OCI-LY7 (cell line): ENCODE data around the gene RAI2. TPM values are rescaled to one million over a fixed set of nuclear protein-coding genes. Genes with fewer than 3 reads are reported as not detected.

Experiments
- BruUV-seq: library from RNA; stranded (reverse); fragments of 400-500 nt; replicated peaks from 2 replicates; lab custom pipeline; 2021; lab: Mats Ljungman, UMichigan
- CTCF ChIA-PET: fragments of 300-600 bp; sonication (Branson Sonifier 250); formaldehyde crosslinking; loops from one replicate; lab custom pipeline; 2022; ENCODE audit warnings: antibody characterized with exemption; ENCODE audit not compliant: unreplicated experiment; lab: Charles Lee
- POLR2A ChIA-PET: fragments of 300-600 bp; sonication (Branson Sonifier 250); formaldehyde crosslinking; loops from one replicate; lab custom pipeline; 2022; ENCODE audit warnings: antibody characterized with exemption; lab: Charles Lee
- DNase-seq: peaks from one replicate; pipeline ENCODE4 v3.0.0-alpha.2; 2015; ENCODE audit warnings: low spot score
- H2AFZ ChIP-seq: fragments of 200-600 bp; sonication (generic), shearing (Covaris generic); 2 replicates; pipeline ENCODE4 v1.6.1; 2014; ENCODE audit warnings: mild to moderate bottlenecking, antibody characterized with exemption, low read length, moderate library complexity
- H3K27ac ChIP-seq: fragments of 200-600 bp; sonication (generic); 2 replicates; pipeline ENCODE4 v1.5.1; 2014; ENCODE audit warnings: mixed run types, low read depth, mild to moderate bottlenecking, moderate library complexity, low read length, inconsistent platforms; ENCODE audit not compliant: poor library complexity, severe bottlenecking
- H3K36me3 ChIP-seq: fragments of 200-600 bp; sonication (generic); 2 replicates; pipeline ENCODE4 v1.6.1; 2014; ENCODE audit warnings: mild to moderate bottlenecking, antibody characterized with exemption, low read length, moderate library complexity, mixed read lengths; ENCODE audit not compliant: insufficient read depth
- H3K4me1 ChIP-seq: fragments of 200-600 bp; sonication (generic); 2 replicates; pipeline ENCODE4 v1.5.1; 2014; ENCODE audit warnings: mild to moderate bottlenecking, low read length; ENCODE audit not compliant: insufficient read depth, poor library complexity, severe bottlenecking
- H3K4me2 ChIP-seq: fragments of 200-600 bp; sonication (generic); 2 replicates; pipeline ENCODE4 v1.6.1; 2014; ENCODE audit warnings: mild to moderate bottlenecking, low read length
- H3K4me3 ChIP-seq: fragments of 200-600 bp; sonication (generic); 2 replicates; pipeline ENCODE4 v1.5.1; 2014; ENCODE audit warnings: mild to moderate bottlenecking, low read depth, low read length; ENCODE audit not compliant: poor library complexity, severe bottlenecking
- H3K79me2 ChIP-seq: fragments of 200-600 bp; sonication (generic); 2 replicates; pipeline ENCODE4 v1.6.1; 2016; ENCODE audit warnings: low read depth, mild to moderate bottlenecking, low read length, moderate library complexity, mixed read lengths; ENCODE audit not compliant: insufficient read depth
- H3K9me2 ChIP-seq: fragments of 200-600 bp; sonication (generic); 2 replicates; pipeline ENCODE4 v1.6.1; 2016; ENCODE audit warnings: mild to moderate bottlenecking, low read length, mixed read lengths; ENCODE audit not compliant: insufficient read depth
- H3K9me3 ChIP-seq: fragments of 200-600 bp; sonication (generic); 2 replicates; pipeline ENCODE4 v1.6.1; 2014; ENCODE audit warnings: mild to moderate bottlenecking, mixed run types, low read length, mixed read lengths
- H4K20me1 ChIP-seq: fragments of 200-600 bp; sonication (generic); 2 replicates; pipeline ENCODE4 v1.6.1; 2014; ENCODE audit warnings: mild to moderate bottlenecking, antibody characterized with exemption, low read length, moderate library complexity, mixed read lengths; ENCODE audit not compliant: insufficient read depth
- CTCF ChIP-seq: fragments of 200-600 bp; sonication (generic); conservative IDR thresholded peaks from 2 replicates; pipeline ENCODE4 v1.5.1; 2014; ENCODE audit warnings: mild to moderate bottlenecking, antibody characterized with exemption, low read length, moderate library complexity, mixed read lengths
- EZH2phosphoT487 ChIP-seq: fragments of 200-600 bp; sonication (generic); IDR thresholded peaks from 2 replicates; pipeline ENCODE4 v1.6.1; 2018; ENCODE audit warnings: low read depth, borderline replicate concordance, mild to moderate bottlenecking, mixed run types, antibody characterized with exemption, low read length, moderate library complexity, mixed read lengths
- intact Hi-C: fragments of 100-400 bp; cut with micrococcal nuclease; formaldehyde crosslinking; loops from one replicate; pipeline ENCODE4 v1.10.0; 2022; ENCODE audit not compliant: unreplicated experiment
- total RNA-seq, 2 experiments: library from RNA; depleted of rRNA in 1 of 2; stranded (reverse); fragments of >200 nt in 1 of 2; shearing (Covaris generic) in 1 of 2; gene quantifications; 2 replicates each; pipeline ENCODE4 v1.2.3, GENCODE V29; 2014 to 2022

The RAI2 gene
- total RNA-seq, 2 experiments from 2014 or later: not detected

- no peaks in the 10 kb centered on the region for H3K9me2 ChIP-seq
- H3K27ac ChIP-seq: no peak overlapping the region
- ChIA-PET POLR2A (no interaction called here), CTCF (no interaction called here)
- H4K20me1 ChIP-seq: no peaks in the 10 kb centered on the region
- no peak overlapping the region for H3K4me2 ChIP-seq
- H3K4me3 ChIP-seq: no peak overlapping the region
- H3K9me3 ChIP-seq: no peaks in the 10 kb centered on the region
- BruUV-seq: no TSS peak
- H3K4me1 ChIP-seq: no peaks in the 10 kb centered on the region
- DNase-seq: no peak
- no peak for TF ChIP-seq CTCF
- TF ChIP-seq EZH2phosphoT487: no peak
- intact Hi-C loops: no loop called here
- no peaks in the 10 kb centered on the region for H3K36me3 ChIP-seq
- H3K79me2 ChIP-seq: no peaks in the 10 kb centered on the region
- H2AFZ ChIP-seq: no peak overlapping the region
Measured at GRCh38 chrX:17820100-17820499, 41.0 kb downstream of the RAI2 start.

GRCh38 chrX:17818726-17819125 lies 42.4 kb downstream of the RAI2 start:
- H3K36me3 ChIP-seq: no peaks in the 10 kb centered on the region
- H3K9me2 ChIP-seq: no peaks in the 10 kb centered on the region
- intact Hi-C loops: no loop called here
- H4K20me1 ChIP-seq: no peaks in the 10 kb centered on the region
- CTCF ChIA-PET: no interaction called here
- no peak overlapping the region for H2AFZ ChIP-seq
- H3K4me1 ChIP-seq: no peaks in the 10 kb centered on the region
- no TSS peak for BruUV-seq
- POLR2A ChIA-PET: interaction anchor here (0.7 kb wide), 1 partner anchor 458 kb away, joined by 4 read pairs; no protein-coding TSS in a partner anchor
- no peak overlapping the region for H3K4me3 ChIP-seq
- no peak for DNase-seq
- no peaks in the 10 kb centered on the region for H3K79me2 ChIP-seq
- H3K27ac ChIP-seq: no peak overlapping the region
- H3K4me2 ChIP-seq: no peak overlapping the region
- TF ChIP-seq EZH2phosphoT487 (no peak), CTCF (no peak)
- H3K9me3 ChIP-seq: no peaks in the 10 kb centered on the region

GRCh38 chrX:17817251-17817650 lies 43.8 kb downstream of the RAI2 start:
- Histone ChIP-seq H3K4me2 (no peak overlapping the region), H3K79me2 (no peaks in the 10 kb centered on the region), H3K27ac (no peak overlapping the region), H2AFZ (no peak overlapping the region), H3K9me2 (no peaks in the 10 kb centered on the region), H4K20me1 (no peaks in the 10 kb centered on the region), H3K9me3 (no peaks in the 10 kb centered on the region), H3K4me1 (no peaks in the 10 kb centered on the region), H3K4me3 (no peak overlapping the region), H3K36me3 (no peaks in the 10 kb centered on the region)
- TF ChIP-seq CTCF (no peak), EZH2phosphoT487 (no peak)
- DNase-seq: no peak
- CTCF ChIA-PET: no interaction called here
- BruUV-seq: no TSS peak
- POLR2A ChIA-PET: no interaction called here
- intact Hi-C loops: no loop called here
